ENCODE measurements around the gene FSIP1. TPM values are rescaled to one million over a fixed set of nuclear protein-coding genes. Genes with fewer than 3 reads are reported as not detected.

FSIP1 gene
- total RNA-seq, 1 donor from 2014 or later, result 1.6 TPM

GRCh38 chr15:39651295-39651694 is 131.3 kb downstream of the FSIP1 start:
- H3K36me3 Mint-ChIP-seq (ENCODE audit: insufficient read depth), result no peaks in the 10 kb centered on the region
- no peak overlapping the region for H3K27ac Mint-ChIP-seq
- H3K27me3 Mint-ChIP-seq, result no peaks in the 10 kb centered on the region
- DNase-seq (ENCODE audit: low spot score, unreplicated experiment), result no peak
- no peaks in the 10 kb centered on the region for H3K9me3 Mint-ChIP-seq (ENCODE audit: low read depth)
- H3K4me1 Mint-ChIP-seq (ENCODE audit: low read depth), result peaks cover 2% of the 10 kb centered on the region
- TF ChIP-seq CTCF (IDR thresholded peaks at IDR 0.05; ENCODE audit: unreplicated experiment), result no peak
- no peak overlapping the region for H3K4me3 Mint-ChIP-seq (ENCODE audit: low read depth)

GRCh38 chr15:39649757-39650156 is 132.9 kb downstream of the FSIP1 start:
- no peaks in the 10 kb centered on the region for H3K27me3 Mint-ChIP-seq
- H3K27ac Mint-ChIP-seq, result no peak overlapping the region
- H3K4me1 Mint-ChIP-seq (ENCODE audit: low read depth), result peaks cover 2% of the 10 kb centered on the region
- no peaks in the 10 kb centered on the region for H3K9me3 Mint-ChIP-seq (ENCODE audit: low read depth)
- TF ChIP-seq CTCF (IDR thresholded peaks at IDR 0.05; ENCODE audit: unreplicated experiment), result no peak
- DNase-seq (ENCODE audit: low spot score, unreplicated experiment), result no peak
- H3K4me3 Mint-ChIP-seq (ENCODE audit: low read depth), result no peak overlapping the region
- H3K36me3 Mint-ChIP-seq (ENCODE audit: insufficient read depth), result no peaks in the 10 kb centered on the region

GRCh38 chr15:39646425-39646824 is 136.2 kb downstream of the FSIP1 start:
- no peaks in the 10 kb centered on the region for H3K27me3 Mint-ChIP-seq
- H3K4me1 Mint-ChIP-seq (ENCODE audit: low read depth), result peaks cover 13% of the 10 kb centered on the region
- no peaks in the 10 kb centered on the region for H3K9me3 Mint-ChIP-seq (ENCODE audit: low read depth)
- no peak overlapping the region for H3K4me3 Mint-ChIP-seq (ENCODE audit: low read depth)
- no peak for TF ChIP-seq CTCF (IDR thresholded peaks at IDR 0.05; ENCODE audit: unreplicated experiment)
- no peak overlapping the region for H3K27ac Mint-ChIP-seq
- H3K36me3 Mint-ChIP-seq (ENCODE audit: insufficient read depth), result no peaks in the 10 kb centered on the region
- no peak for DNase-seq (ENCODE audit: low spot score, unreplicated experiment)

- TF ChIP-seq CTCF (IDR thresholded peaks at IDR 0.05; ENCODE audit: unreplicated experiment), result no peak
- H3K4me3 Mint-ChIP-seq (ENCODE audit: low read depth), result no peak overlapping the region
Measured at GRCh38 chr15:39645976-39646257, 136.7 kb downstream of the FSIP1 start.

GRCh38 chr15:39645138-39645975 is 137.3 kb downstream of the FSIP1 start:
- H3K4me3 Mint-ChIP-seq (ENCODE audit: low read depth), result no peak overlapping the region
- no peak for DNase-seq (ENCODE audit: low spot score, unreplicated experiment)
- peaks cover 13% of the 10 kb centered on the region for H3K4me1 Mint-ChIP-seq (ENCODE audit: low read depth)
- no peak for TF ChIP-seq CTCF (IDR thresholded peaks at IDR 0.05; ENCODE audit: unreplicated experiment)
- no peak overlapping the region for H3K27ac Mint-ChIP-seq
- no peaks in the 10 kb centered on the region for H3K9me3 Mint-ChIP-seq (ENCODE audit: low read depth)
- H3K27me3 Mint-ChIP-seq, result no peaks in the 10 kb centered on the region
- H3K36me3 Mint-ChIP-seq (ENCODE audit: insufficient read depth), result no peaks in the 10 kb centered on the region

More at GRCh38 chr15:39645976-39646257, 136.7 kb downstream of the FSIP1 start:
- Mint-ChIP-seq H3K9me3 (ENCODE audit: low read depth) (no peaks in the 10 kb centered on the region), H3K27ac (no peak overlapping the region), H3K36me3 (ENCODE audit: insufficient read depth) (no peaks in the 10 kb centered on the region), H3K4me1 (ENCODE audit: low read depth) (peaks cover 13% of the 10 kb centered on the region), H3K27me3 (no peaks in the 10 kb centered on the region)
- DNase-seq (ENCODE audit: low spot score, unreplicated experiment), result no peak
